GM12878 (cell line): ENCODE measurements around the gene AFF1. TPM values are rescaled to one million over a fixed set of nuclear protein-coding genes. Genes with fewer than 3 reads are reported as not detected.

ENCODE experiments used
- ATAC-seq: fragments of 200-7000 bp; cut with Tn5 transposase; 3 replicates; pipeline ENCODE4 v1.9.1; 2020; ENCODE audit warnings: mild to moderate bottlenecking, moderate library complexity
- BruUV-seq: library from RNA; stranded (reverse); fragments of 400-500 nt; replicated peaks from 2 replicates; lab custom pipeline; 2021; lab: Mats Ljungman, UMichigan
- CTCF ChIA-PET: fragments of 300-600 bp; sonication (Branson Sonifier 250); formaldehyde crosslinking; extraction: SDS; loops from one replicate; lab custom pipeline; 2021; ENCODE audit warnings: inconsistent platforms; lab: Yijun Ruan, JAX
- POLR2A ChIA-PET: fragments of 350-600 bp; formaldehyde crosslinking; extraction: SDS; loops from one replicate; lab custom pipeline; 2021; ENCODE audit warnings: inconsistent platforms; lab: Charles Lee
- RAD21 ChIA-PET: fragments of 300-600 bp; sonication (Branson Sonifier 250); formaldehyde crosslinking; loops from one replicate; lab custom pipeline; 2023; ENCODE audit warnings: antibody characterized with exemption; ENCODE audit not compliant: unreplicated experiment; lab: Charles Lee
- SMC1A ChIA-PET: fragments of 300-600 bp; sonication (Branson Sonifier 250); formaldehyde crosslinking; loops from one replicate; lab custom pipeline; 2023; ENCODE audit not compliant: unreplicated experiment, uncharacterized antibody; lab: Charles Lee
- DNase-seq: peaks from one replicate; pipeline ENCODE4 v3.0.0-alpha.2; 2011; ENCODE audit warnings: low read depth, low spot score
- FAIRE-seq: peaks from 3 replicates; lab custom pipeline; 2011; peaks lifted over from hg19 to GRCh38; lab: Jason Lieb, UNC
- H2AFZ ChIP-seq: 2 replicates; pipeline ENCODE4 v1.6.0; 2011; ENCODE audit warnings: low read depth, low read length, control low read depth; ENCODE audit not compliant: control insufficient read depth
- H3K27ac ChIP-seq: 2 replicates; pipeline ENCODE4 v1.5.1; 2011; ENCODE audit warnings: control low read depth; ENCODE audit not compliant: control insufficient read depth, insufficient read depth
- H3K27me3 ChIP-seq, 2 experiments: replicated peaks in 1 of 2; 2 replicates each; pipeline versions ENCODE4 v1.6.0 to v1.6.1; 2011; ENCODE audit warnings: low read length in 1 of 2; ENCODE audit not compliant: control insufficient read depth in 2 of 2, insufficient read depth in 2 of 2
- H3K36me3 ChIP-seq, 2 experiments: 2 replicates each; pipeline ENCODE4 v1.5.1; 2011; ENCODE audit warnings: low read length in 1 of 2; ENCODE audit not compliant: control insufficient read depth in 2 of 2, insufficient read depth in 2 of 2
- H3K4me1 ChIP-seq: 2 replicates; pipeline ENCODE4 v1.6.1; 2011; ENCODE audit warnings: mild to moderate bottlenecking, low read length, moderate library complexity, mixed read lengths; ENCODE audit not compliant: control insufficient read depth, insufficient read depth
- H3K4me2 ChIP-seq: 2 replicates; pipeline ENCODE4 v1.6.0; 2011; ENCODE audit warnings: control low read depth; ENCODE audit not compliant: control insufficient read depth, insufficient read depth
- H3K4me3 ChIP-seq: fragments of 200-600 bp; sonication (generic); 2 replicates; pipeline ENCODE4 v1.5.1; 2016
- H3K79me2 ChIP-seq: 2 replicates; pipeline ENCODE4 v1.6.0; 2011; ENCODE audit warnings: low read length; ENCODE audit not compliant: control insufficient read depth, insufficient read depth
- H3K9ac ChIP-seq: 2 replicates; pipeline ENCODE4 v1.8.0; 2011; ENCODE audit warnings: low read length, control low read depth, mixed read lengths; ENCODE audit not compliant: control insufficient read depth, insufficient read depth
- H3K9me3 ChIP-seq: replicated peaks from 3 replicates; pipeline ENCODE4 v1.5.1; 2011; ENCODE audit warnings: mild to moderate bottlenecking, low read length; ENCODE audit not compliant: control insufficient read depth, insufficient read depth
- H4K20me1 ChIP-seq: 2 replicates; pipeline ENCODE4 v1.6.0; 2011; ENCODE audit not compliant: control insufficient read depth, insufficient read depth
- CHD4 ChIP-seq: fragments of 200-600 bp; sonication (generic); IDR thresholded peaks from 2 replicates; pipeline ENCODE4 v1.6.1; 2016; ENCODE audit warnings: mild to moderate bottlenecking
- E2F8 ChIP-seq: fragments of 450-650 bp; IDR thresholded peaks from 2 replicates; pipeline ENCODE4 v1.6.1; 2018; ENCODE audit warnings: mild to moderate bottlenecking, low read depth, moderate library complexity; ENCODE audit not compliant: partially characterized antibody
- HDAC2 ChIP-seq: fragments of 200-600 bp; sonication (generic); IDR thresholded peaks from 2 replicates; pipeline ENCODE4 v1.6.1; 2017
- MEF2A ChIP-seq: IDR thresholded peaks from 2 replicates; pipeline ENCODE4 v1.6.1; 2011; ENCODE audit warnings: low read depth, mild to moderate bottlenecking, low read length, moderate library complexity; ENCODE audit not compliant: insufficient read depth
- NFIC ChIP-seq: IDR thresholded peaks from 2 replicates; pipeline ENCODE4 v1.6.1; 2012; ENCODE audit warnings: low read depth, mild to moderate bottlenecking, inconsistent platforms, low read length, moderate library complexity
- PAX5 ChIP-seq: IDR thresholded peaks from 2 replicates; pipeline ENCODE4 v1.6.1; 2011; ENCODE audit warnings: low read depth, low read length, borderline replicate concordance
- PBX3 ChIP-seq: IDR thresholded peaks from 2 replicates; pipeline ENCODE4 v1.6.1; 2011; ENCODE audit warnings: mild to moderate bottlenecking, low read depth, low read length, moderate library complexity; ENCODE audit not compliant: insufficient replicate concordance
- RUNX3 ChIP-seq: IDR thresholded peaks from 2 replicates; pipeline ENCODE4 v1.6.1; 2012; ENCODE audit warnings: low read length, inconsistent platforms
- TCF7 ChIP-seq: IDR thresholded peaks from 2 replicates; pipeline ENCODE4 v1.6.1; 2014; ENCODE audit warnings: antibody characterized with exemption, borderline replicate concordance
- WGBS: methylation state at CpG from one replicate; pipeline ENCODE4 v1.1.6; 2016; ENCODE audit warnings: low lambda C conversion rate; ENCODE audit not compliant: insufficient replicate concordance, insufficient coverage; ENCODE audit errors: missing lambda C conversion rate; 5-methylcytosine and 5-hydroxymethylcytosine counted together
- in situ Hi-C: fragments of 300-500 bp; cut with MboI; formaldehyde crosslinking; loops from 9 replicates; pipeline ENCODE4 v1.14.3; 2018; ENCODE audit warnings: mixed read lengths
- intact Hi-C: fragments of 100-400 bp; cut with micrococcal nuclease; formaldehyde crosslinking; loops from one replicate; pipeline ENCODE4 v1.14.2; 2022; ENCODE audit not compliant: unreplicated experiment
- polyA plus RNA-seq, 11 experiments: library from polyadenylated mRNA; depleted of rRNA in 4 of 11; unstranded in 6 of 11; stranded (reverse) in 5 of 11; fragments of >200 nt; fragmentation: Nextera tagmentation in 4 of 11; fragmentation: Illumina TruSeq in 1 of 11; extraction: Ambion mirVana in 4 of 11; extraction: Trizol in 1 of 11; gene quantifications; 1 replicate in 1 of 11; 2 replicates in 10 of 11; pipeline versions ENCODE4 v1.2.1 to v1.2.3, GENCODE V29; 2011 to 2016; ENCODE audit warnings: inconsistent platforms in 2 of 11, missing spikeins in 2 of 11, low read depth in 1 of 11
- total RNA-seq, 4 experiments: library from RNA; depleted of rRNA in 3 of 4; stranded (reverse); fragments of >200 nt in 3 of 4; fragmentation: Illumina TruSeq in 1 of 4; extraction: Trizol in 1 of 4; gene quantifications; 2 replicates each; pipeline versions ENCODE4 v1.2.1 to v1.2.3, GENCODE V29; 2013 to 2021

Gene AFF1
- total and polyA plus RNA-seq, 10 of the 15 experiments (the other 5 are each of a cell fraction or from before 2014, with no cell fraction given) = 3.5 to 56.1 (median 21.5) TPM

DNA sequence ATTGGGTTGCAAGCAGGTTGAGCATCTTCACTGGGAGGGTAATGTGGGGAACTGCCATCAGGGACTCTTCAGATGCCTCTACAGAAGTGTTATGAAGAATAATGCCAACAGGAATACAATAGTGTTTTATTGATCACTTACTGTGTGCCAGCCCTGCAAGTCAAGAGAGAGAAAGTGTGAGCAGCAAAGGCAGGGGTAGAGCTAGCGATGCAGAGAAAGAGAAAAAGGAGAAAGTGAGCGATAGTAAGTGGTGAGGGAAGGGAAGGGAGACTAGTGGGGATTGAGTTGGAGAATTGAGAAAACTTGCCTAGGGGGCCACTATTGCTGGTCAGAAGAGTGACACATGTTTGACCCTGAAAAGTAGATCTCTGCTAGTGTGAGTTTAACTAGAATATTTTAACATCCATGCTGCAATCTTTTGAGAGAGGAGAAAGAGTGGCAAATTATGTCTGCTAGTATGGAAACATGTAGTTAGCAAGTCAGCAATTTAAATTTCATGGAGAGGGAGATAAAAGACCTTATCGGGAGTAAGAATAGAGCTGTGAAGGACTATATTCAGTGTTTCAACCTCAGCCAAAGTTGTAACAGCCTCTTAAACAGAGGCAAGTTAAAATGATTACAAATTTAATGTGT lies 12.2 kb downstream of the AFF1 start (continued):
- TF ChIP-seq E2F8 (no peak), HDAC2 (no peak), CHD4 (no peak)

DNA sequence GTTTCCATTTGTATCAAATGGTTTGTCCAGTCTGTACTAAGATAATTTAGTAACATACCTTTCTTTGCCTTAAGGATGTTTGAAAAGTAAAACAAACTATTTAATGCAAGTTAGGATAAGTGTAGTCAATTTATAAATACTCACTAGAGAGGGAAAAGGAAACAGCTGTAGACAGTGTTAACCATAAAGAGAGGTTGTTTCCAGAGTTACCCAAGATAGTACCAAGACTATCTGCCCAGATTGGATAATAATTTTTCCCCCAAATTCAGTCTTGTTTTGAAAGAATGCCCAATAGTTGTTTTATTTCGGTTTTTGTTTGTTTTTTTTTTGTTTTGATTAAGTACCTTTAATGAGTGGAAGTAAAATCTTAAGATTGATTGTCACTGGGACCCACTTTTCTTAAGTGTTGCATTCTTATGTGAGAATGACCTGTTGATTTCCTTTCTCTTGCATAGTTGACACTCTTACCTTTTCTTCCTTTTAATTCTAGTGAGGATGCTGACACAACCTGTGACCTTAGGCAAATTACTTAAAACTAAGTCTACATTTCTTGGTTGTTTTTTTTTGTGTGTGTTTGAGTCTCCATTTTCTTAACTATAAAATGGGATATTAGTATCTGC lies 12.8 kb downstream of the AFF1 start:
- H3K27ac ChIP-seq = peak overlapping the region; percentile 48
- TF ChIP-seq MEF2A = 0 out of 2 replicates have a peak, but pooled peaks have one; percentile 5
- TF ChIP-seq RUNX3 = peak; percentile 31; the same call in 1 of the 2 replicates
- no peak for TF ChIP-seq TCF7
- no peak for TF ChIP-seq PBX3
- TF ChIP-seq NFIC = 0 out of 2 replicates have a peak, but pooled peaks have one; percentile 14
- TF ChIP-seq PAX5 = no peak
- TF ChIP-seq, all 136 proteins: peak for 3
- DNase-seq = no peak
- H3K36me3 ChIP-seq = peaks cover 0 to 19% of the 10 kb centered on the region in 2 experiments; a peak in 3 of 4 replicates
- ChIA-PET CTCF (no interaction called here), SMC1A (interaction anchor here (0.9 to 13.7 kb wide), 7 partner anchors 6 to 34 kb away, joined by 3 to 192 read pairs (median 4); partner anchors contain the start of gene AFF1), RAD21 (no interaction called here), POLR2A (no interaction called here)
- no TSS peak for BruUV-seq
- no peak overlapping the region for H3K4me3 ChIP-seq
- peak; percentile 59 for FAIRE-seq
- H4K20me1 ChIP-seq = peaks cover 1% of the 10 kb centered on the region; the same call in 1 of the 2 replicates
- H3K9ac ChIP-seq = no peak overlapping the region
- peaks cover 67% of the 10 kb centered on the region for H3K79me2 ChIP-seq
- ATAC-seq = peak; percentile 70
- intact Hi-C loops (no loop called here), in situ Hi-C loops (no loop called here)
- H2AFZ ChIP-seq = no peak overlapping the region
- peak overlapping the region; percentile 60; the same call in 1 of the 2 replicates for H3K4me2 ChIP-seq
- 0% methylated on average over 1 of the region's 1 CpG for WGBS
- no peaks in the 10 kb centered on the region for H3K27me3 ChIP-seq
- H3K9me3 ChIP-seq = no peaks in the 10 kb centered on the region
- H3K4me1 ChIP-seq = peaks cover 32% of the 10 kb centered on the region
